Fibroblast of lung (primary cell): ENCODE results near the gene HMMR. TPM values are rescaled to one million over a fixed set of nuclear protein-coding genes. Genes with fewer than 3 reads are reported as not detected.
A peak's percentile ranks its signal among the peaks of the same experiment; 100 is the strongest.

Experiments
- DNase-seq, 2 donors: peaks; one replicate each; pipeline versions ENCODE4 v3.0.0 to v3.0.0-alpha.2; 2010; ENCODE audit warnings: low read depth in 2 of 2
- H2AFZ ChIP-seq: 2 replicates; pipeline ENCODE4 v1.5.1; 2012; ENCODE audit warnings: low read length, control low read depth, inconsistent platforms
- H3K27ac ChIP-seq: 2 replicates; pipeline ENCODE4 v1.5.1; 2011; ENCODE audit warnings: low read length, control low read depth; ENCODE audit not compliant: insufficient read depth
- H3K27me3 ChIP-seq: 2 replicates; pipeline ENCODE4 v1.5.1; 2011; ENCODE audit warnings: mild to moderate bottlenecking, low read length; ENCODE audit not compliant: control insufficient read depth, insufficient read depth
- H3K36me3 ChIP-seq: 2 replicates; pipeline ENCODE4 v1.5.1; 2011; ENCODE audit warnings: low read length; ENCODE audit not compliant: control insufficient read depth, insufficient read depth
- H3K4me1 ChIP-seq: 2 replicates; pipeline ENCODE4 v1.5.1; 2011; ENCODE audit warnings: low read length; ENCODE audit not compliant: control insufficient read depth, insufficient read depth; ENCODE audit errors: extremely low read depth
- H3K4me2 ChIP-seq: 2 replicates; pipeline ENCODE4 v1.5.1; 2011; ENCODE audit warnings: low read length, control low read depth; ENCODE audit not compliant: insufficient read depth; ENCODE audit errors: extremely low read depth
- H3K4me3 ChIP-seq, 4 experiments: fragments of 200-600 bp in 1 of 4; sonication (generic) in 1 of 4; replicated peaks in 1 of 4; 2 replicates each; pipeline ENCODE4 v1.5.1; 2011 to 2016; ENCODE audit warnings: low read length in 4 of 4, low read depth in 3 of 4, mild to moderate bottlenecking in 3 of 4, control low read depth in 2 of 4, inconsistent platforms in 1 of 4, mixed read lengths in 1 of 4; ENCODE audit not compliant: insufficient read depth in 1 of 4; ENCODE audit errors: control extremely low read depth in 1 of 4
- H3K79me2 ChIP-seq: 2 replicates; pipeline ENCODE4 v1.5.1; 2012; ENCODE audit warnings: mild to moderate bottlenecking, low read length, inconsistent platforms; ENCODE audit not compliant: control insufficient read depth, insufficient read depth
- H3K9ac ChIP-seq: 2 replicates; pipeline ENCODE4 v1.5.1; 2011; ENCODE audit warnings: mild to moderate bottlenecking, low read length, control low read depth; ENCODE audit not compliant: insufficient read depth
- H3K9me3 ChIP-seq: 2 replicates; pipeline ENCODE4 v1.5.1; 2012; ENCODE audit warnings: low read depth, low read length; ENCODE audit not compliant: control insufficient read depth, insufficient read depth
- H4K20me1 ChIP-seq: 2 replicates; pipeline ENCODE4 v1.5.1; 2011; ENCODE audit warnings: low read length; ENCODE audit not compliant: control insufficient read depth, insufficient read depth; ENCODE audit errors: extremely low read depth
- EZH2 ChIP-seq: IDR thresholded peaks from 2 replicates; pipeline ENCODE4 v1.5.1; 2012; ENCODE audit warnings: low read length, control low read depth, mild to moderate bottlenecking; ENCODE audit errors: missing control alignments
- polyA plus RNA-seq, 2 donors: library from polyadenylated mRNA; depleted of rRNA in 1 of 2; stranded (reverse) in 1 of 2; unstranded in 1 of 2; fragments of >200 nt; gene quantifications; 2 replicates each; pipeline ENCODE4 v1.2.1, GENCODE V29; 2011 to 2012; ENCODE audit warnings: missing spikeins in 1 of 2
- total RNA-seq: library from RNA; depleted of rRNA; stranded (reverse); fragments of >200 nt; gene quantifications from 2 replicates; pipeline ENCODE4 v1.2.1, GENCODE V29; 2014
- TF ChIP-seq, protein P1 (sequence below), 2 donors: IDR thresholded peaks in 1 of 2; conservative IDR thresholded peaks in 1 of 2; 1 replicate in 1 of 2; 2 replicates in 1 of 2; pipeline ENCODE4 v1.5.1; 2011 to 2012; ENCODE audit warnings: low read length in 2 of 2, control low read depth in 1 of 2, inconsistent platforms in 1 of 2, low read depth in 1 of 2, mild to moderate bottlenecking in 1 of 2

Gene HMMR
- total and polyA plus RNA-seq, 2 donors (not counting 1 experiment from before 2014, with no cell fraction given), result 5.6 to 19.7 TPM

DNA sequence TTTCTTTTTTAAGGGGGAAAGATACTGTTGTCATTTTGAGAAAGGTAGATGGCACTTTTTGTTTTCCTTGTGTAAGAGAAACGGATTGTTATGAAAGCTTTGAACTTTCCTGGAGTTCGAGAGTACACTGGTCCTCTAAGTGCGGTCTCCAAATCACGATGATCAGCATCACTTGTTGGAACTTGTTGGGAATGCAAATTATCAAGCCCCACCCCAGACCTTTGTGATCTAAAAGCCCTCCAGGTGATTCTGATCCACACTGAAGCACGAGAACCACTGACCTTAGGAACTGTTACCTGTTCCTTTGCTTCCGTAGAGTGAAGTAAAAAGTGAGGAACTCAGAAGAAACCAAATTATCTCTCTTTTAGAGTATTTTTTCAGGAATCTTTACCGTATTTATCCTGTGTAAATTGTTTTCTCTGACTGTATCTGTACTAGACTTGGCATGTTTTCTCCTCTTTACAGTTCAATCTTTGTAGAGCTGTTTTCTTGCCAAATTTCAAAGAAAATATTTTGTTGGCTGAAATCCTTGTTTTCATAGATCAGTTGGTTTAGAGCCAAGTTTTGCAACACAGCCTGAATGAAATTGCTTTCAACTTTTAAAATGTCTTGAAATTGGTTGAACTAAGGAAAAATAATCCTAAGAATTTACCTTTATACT is 49.0 kb downstream of the HMMR start:
- H3K4me1 ChIP-seq, result peaks cover 6% of the 10 kb centered on the region
- no peak overlapping the region for H2AFZ ChIP-seq
- H3K9ac ChIP-seq, result no peak overlapping the region
- TF ChIP-seq, protein P1, sequence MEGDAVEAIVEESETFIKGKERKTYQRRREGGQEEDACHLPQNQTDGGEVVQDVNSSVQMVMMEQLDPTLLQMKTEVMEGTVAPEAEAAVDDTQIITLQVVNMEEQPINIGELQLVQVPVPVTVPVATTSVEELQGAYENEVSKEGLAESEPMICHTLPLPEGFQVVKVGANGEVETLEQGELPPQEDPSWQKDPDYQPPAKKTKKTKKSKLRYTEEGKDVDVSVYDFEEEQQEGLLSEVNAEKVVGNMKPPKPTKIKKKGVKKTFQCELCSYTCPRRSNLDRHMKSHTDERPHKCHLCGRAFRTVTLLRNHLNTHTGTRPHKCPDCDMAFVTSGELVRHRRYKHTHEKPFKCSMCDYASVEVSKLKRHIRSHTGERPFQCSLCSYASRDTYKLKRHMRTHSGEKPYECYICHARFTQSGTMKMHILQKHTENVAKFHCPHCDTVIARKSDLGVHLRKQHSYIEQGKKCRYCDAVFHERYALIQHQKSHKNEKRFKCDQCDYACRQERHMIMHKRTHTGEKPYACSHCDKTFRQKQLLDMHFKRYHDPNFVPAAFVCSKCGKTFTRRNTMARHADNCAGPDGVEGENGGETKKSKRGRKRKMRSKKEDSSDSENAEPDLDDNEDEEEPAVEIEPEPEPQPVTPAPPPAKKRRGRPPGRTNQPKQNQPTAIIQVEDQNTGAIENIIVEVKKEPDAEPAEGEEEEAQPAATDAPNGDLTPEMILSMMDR (conservative IDR thresholded peaks at IDR 0.05 in 1 of 2, IDR thresholded peaks at IDR 0.05 in 1 of 2; ENCODE audit: low read depth in 1 of 2, low read length in 2 of 2), result no peak
- TF ChIP-seq EZH2, result no peak
- H3K79me2 ChIP-seq, result peaks cover 70% of the 10 kb centered on the region
- H3K4me3 ChIP-seq, result peak overlapping the region; percentile 17 to 88 (median 48)
- no peaks in the 10 kb centered on the region for H3K36me3 ChIP-seq
- H3K27ac ChIP-seq, result peak overlapping the region; percentile 52
- no peaks in the 10 kb centered on the region for H3K9me3 ChIP-seq
- H4K20me1 ChIP-seq, result peaks cover 2% of the 10 kb centered on the region
- H3K4me2 ChIP-seq, result peak overlapping the region; percentile 82
- peak; percentile 51 to 91 for DNase-seq
- H3K27me3 ChIP-seq, result no peaks in the 10 kb centered on the region

DNA sequence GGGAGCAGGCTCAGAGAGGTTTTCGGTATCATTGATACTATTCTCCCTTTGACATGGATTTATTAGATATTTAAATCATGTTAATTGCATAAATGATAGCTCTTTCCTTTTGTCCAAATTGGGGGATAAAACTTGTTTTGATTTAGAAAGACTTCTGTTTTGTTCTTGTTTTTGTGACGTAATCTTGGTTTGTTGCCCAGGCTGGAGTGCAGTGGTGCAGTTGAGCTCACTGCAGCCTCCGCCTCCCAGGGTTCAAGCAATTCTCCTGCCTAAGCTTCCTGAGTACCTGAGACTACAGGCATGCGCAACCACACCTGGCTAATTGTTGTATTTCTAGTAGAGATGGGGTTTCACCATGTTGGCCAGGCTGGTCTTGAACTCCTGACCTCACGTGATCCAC is 52.1 kb downstream of the HMMR start:
- Histone ChIP-seq H3K36me3 (peaks cover 7% of the 10 kb centered on the region), H3K9me3 (no peaks in the 10 kb centered on the region), H3K27ac (no peak overlapping the region), H3K4me3 (no peak overlapping the region), H3K9ac (no peak overlapping the region), H3K79me2 (peaks cover 52% of the 10 kb centered on the region), H4K20me1 (no peaks in the 10 kb centered on the region), H2AFZ (no peak overlapping the region), H3K27me3 (no peaks in the 10 kb centered on the region), H3K4me1 (peaks cover 6% of the 10 kb centered on the region), H3K4me2 (no peak overlapping the region)
- DNase-seq, result peak in 1 of 2 donors; percentile 14
- TF ChIP-seq, protein P1 (conservative IDR thresholded peaks at IDR 0.05 in 1 of 2, IDR thresholded peaks at IDR 0.05 in 1 of 2; ENCODE audit: low read depth in 1 of 2, low read length in 2 of 2), result no peak
- no peak for TF ChIP-seq EZH2

DNA sequence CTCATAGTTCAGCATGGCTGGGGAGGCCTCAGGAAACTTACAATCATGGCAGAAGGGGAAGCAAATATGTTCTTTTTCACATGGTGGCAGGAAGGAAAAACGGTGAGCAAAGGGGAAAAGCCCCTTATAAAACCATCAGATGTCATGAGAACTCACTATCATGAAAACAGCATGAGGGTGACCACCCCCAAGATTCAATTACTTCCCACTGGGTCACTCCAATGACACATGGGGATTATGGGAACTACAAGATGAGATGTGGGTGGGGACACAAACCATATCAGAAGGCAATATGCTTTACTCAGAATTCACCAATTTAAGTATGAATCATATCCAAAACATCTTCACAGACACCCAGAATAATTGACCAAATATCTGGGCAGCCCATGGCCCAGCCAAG is 64.7 kb downstream of the HMMR start:
- Histone ChIP-seq H4K20me1 (no peaks in the 10 kb centered on the region), H3K79me2 (no peaks in the 10 kb centered on the region), H3K27me3 (no peaks in the 10 kb centered on the region), H3K36me3 (no peaks in the 10 kb centered on the region), H3K4me3 (no peak overlapping the region), H3K9me3 (no peaks in the 10 kb centered on the region), H2AFZ (no peak overlapping the region), H3K27ac (no peak overlapping the region), H3K4me2 (no peak overlapping the region), H3K4me1 (no peaks in the 10 kb centered on the region), H3K9ac (no peak overlapping the region)
- DNase-seq, result no peak
- TF ChIP-seq, protein P1 (conservative IDR thresholded peaks at IDR 0.05 in 1 of 2, IDR thresholded peaks at IDR 0.05 in 1 of 2; ENCODE audit: low read depth in 1 of 2, low read length in 2 of 2), result no peak
- TF ChIP-seq EZH2, result no peak
